HCT116 (cell line): ENCODE results near the gene ASCL2. TPM values are rescaled to one million over a fixed set of nuclear protein-coding genes. Genes with fewer than 3 reads are reported as not detected.

Experiments used
- ATAC-seq: fragments of 200-7000 bp; cut with Tn5 transposase; 2 replicates; pipeline ENCODE4 v1.9.1; 2020; ENCODE audit warnings: mild to moderate bottlenecking, moderate library complexity
- BruUV-seq: library from RNA; stranded (reverse); fragments of 400-500 nt; replicated peaks from 2 replicates; lab custom pipeline; 2021; lab: Mats Ljungman, UMichigan
- CTCF ChIA-PET: fragments of 300-600 bp; sonication (Branson Sonifier 250); formaldehyde crosslinking; loops from one replicate; lab custom pipeline; 2021; ENCODE audit warnings: antibody characterized with exemption; lab: Charles Lee
- POLR2A ChIA-PET: fragments of 300-600, 350-600 bp; sonication (Branson Sonifier 250); formaldehyde crosslinking; loops from one replicate; lab custom pipeline; 2021; ENCODE audit warnings: antibody characterized with exemption; lab: Charles Lee
- RAD21 ChIA-PET, 2 experiments: fragments of 300-600 bp; sonication (Branson Sonifier 250); formaldehyde crosslinking; loops; one replicate each; lab custom pipeline; 2023; ENCODE audit warnings: low total read pairs in 2 of 2; ENCODE audit not compliant: uncharacterized antibody in 2 of 2, unreplicated experiment in 2 of 2, low non-redundant PET in 1 of 2; lab: Charles Lee
- DNase-seq: peaks from one replicate; pipeline ENCODE4 v3.0.0-alpha.2; 2010; ENCODE audit warnings: low read depth, low spot score
- H2AFZ ChIP-seq: fragments of 200-600 bp; shearing (Covaris generic), sonication (generic); 2 replicates; pipeline ENCODE4 v1.6.1; 2017; ENCODE audit warnings: low read depth, mixed run types, mixed read lengths, antibody characterized with exemption, low read length; ENCODE audit not compliant: poor library complexity, severe bottlenecking
- H3K27ac ChIP-seq: 2 replicates; pipeline ENCODE4 v1.5.1; 2012; ENCODE audit warnings: low read depth, low read length
- H3K27me3 ChIP-seq: fragments of 200-600 bp; sonication (generic); 2 replicates; pipeline ENCODE4 v1.6.1; 2016; ENCODE audit warnings: mixed run types, low read length, mixed read lengths; ENCODE audit not compliant: insufficient read depth
- H3K36me3 ChIP-seq, 2 experiments: fragments of 200-500 bp in 1 of 2; fragments of 200-600 bp in 1 of 2; sonication (Bioruptor generic) in 1 of 2; sonication (generic) in 1 of 2; 2 replicates each; pipeline versions ENCODE4 v1.5.1 to v1.6.1; 2014 to 2016; ENCODE audit warnings: low read length in 2 of 2, inconsistent platforms in 1 of 2, mixed read lengths in 1 of 2, mixed run types in 1 of 2; ENCODE audit not compliant: insufficient read depth in 2 of 2, control insufficient read depth in 1 of 2
- H3K4me1 ChIP-seq, 2 experiments: fragments of 200-600 bp in 1 of 2; sonication (generic) in 1 of 2; 2 replicates each; pipeline versions ENCODE4 v1.5.1 to v1.6.1; 2012 to 2017; ENCODE audit warnings: low read length in 2 of 2, inconsistent platforms in 1 of 2, mild to moderate bottlenecking in 1 of 2, mixed read lengths in 1 of 2, mixed run types in 1 of 2, moderate library complexity in 1 of 2; ENCODE audit not compliant: insufficient read depth in 2 of 2, control insufficient read depth in 1 of 2
- H3K4me2 ChIP-seq: fragments of 200-600 bp; sonication (generic); 2 replicates; pipeline ENCODE4 v1.6.1; 2017; ENCODE audit warnings: mixed run types, low read length, mixed read lengths
- H3K4me3 ChIP-seq, 2 experiments: fragments of 200-600 bp in 1 of 2; sonication (generic) in 1 of 2; replicated peaks in 1 of 2; 2 replicates each; pipeline ENCODE4 v1.5.1; 2011 to 2016; ENCODE audit warnings: low read length in 2 of 2, control low read depth in 1 of 2, low read depth in 1 of 2, mild to moderate bottlenecking in 1 of 2, mixed read lengths in 1 of 2, mixed run types in 1 of 2
- H3K79me2 ChIP-seq: fragments of 200-600 bp; sonication (generic); 2 replicates; pipeline ENCODE4 v1.6.1; 2017; ENCODE audit warnings: mild to moderate bottlenecking, mixed run types, low read length, moderate library complexity, mixed read lengths; ENCODE audit not compliant: insufficient read depth
- H3K9ac ChIP-seq: fragments of 200-600 bp; sonication (generic); 2 replicates; pipeline ENCODE4 v1.6.1; 2016; ENCODE audit warnings: low read length, mixed read lengths
- H3K9me2 ChIP-seq: fragments of 200-600 bp; sonication (generic), shearing (Covaris generic); 2 replicates; pipeline ENCODE4 v1.6.1; 2017; ENCODE audit warnings: mixed run types, mild to moderate bottlenecking, moderate library complexity; ENCODE audit not compliant: insufficient read depth
- H3K9me3 ChIP-seq, 2 experiments: fragments of 200-500 bp in 1 of 2; fragments of 200-600 bp in 1 of 2; sonication (Bioruptor generic) in 1 of 2; sonication (generic) in 1 of 2; 2 replicates each; pipeline ENCODE4 v1.6.1; 2014 to 2017; ENCODE audit warnings: low read length in 2 of 2, mixed read lengths in 2 of 2, inconsistent platforms in 1 of 2, low read depth in 1 of 2, mild to moderate bottlenecking in 1 of 2, mixed run types in 1 of 2, moderate library complexity in 1 of 2; ENCODE audit not compliant: control insufficient read depth in 1 of 2, insufficient read depth in 1 of 2
- H4K20me1 ChIP-seq: fragments of 200-600 bp; sonication (generic), shearing (Covaris generic); 2 replicates; pipeline ENCODE4 v1.6.1; 2017; ENCODE audit warnings: mixed run types, mild to moderate bottlenecking, moderate library complexity; ENCODE audit not compliant: insufficient read depth
- ATF3 ChIP-seq: IDR thresholded peaks from 2 replicates; pipeline ENCODE4 v1.6.1; 2012
- MAX ChIP-seq: IDR thresholded peaks from 2 replicates; pipeline ENCODE4 v1.6.1; 2012
- POLR2A ChIP-seq: IDR thresholded peaks from 2 replicates; pipeline ENCODE4 v1.7.0; 2011; ENCODE audit warnings: borderline replicate concordance; ENCODE audit not compliant: insufficient read depth, insufficient read length; ENCODE audit errors: extremely low read depth
- POLR2AphosphoS5 ChIP-seq: IDR thresholded peaks from 2 replicates; pipeline ENCODE4 v1.6.1; 2011; ENCODE audit warnings: mild to moderate bottlenecking, low read depth, low read length, moderate library complexity
- RAD21 ChIP-seq: IDR thresholded peaks from 2 replicates; pipeline ENCODE4 v1.6.1; 2012; ENCODE audit warnings: low read depth, mild to moderate bottlenecking
- SIN3A ChIP-seq: IDR thresholded peaks from 2 replicates; pipeline ENCODE4 v1.6.1; 2012; ENCODE audit warnings: low read depth
- SRF ChIP-seq: IDR thresholded peaks from 2 replicates; pipeline ENCODE4 v1.6.1; 2012; ENCODE audit warnings: low read depth
- TCF7L2 ChIP-seq: IDR thresholded peaks from 2 replicates; pipeline ENCODE4 v1.7.0; 2011; ENCODE audit warnings: borderline replicate concordance, inconsistent platforms; ENCODE audit not compliant: insufficient read depth, insufficient read length; ENCODE audit errors: extremely low read depth
- ZBTB33 ChIP-seq: IDR thresholded peaks from 2 replicates; pipeline ENCODE4 v1.6.1; 2011; ENCODE audit warnings: mild to moderate bottlenecking, low read length, moderate library complexity; ENCODE audit not compliant: insufficient replicate concordance; ENCODE audit errors: extremely low read depth
- ZFX ChIP-seq: fragments of 450-650 bp; IDR thresholded peaks from 2 replicates; pipeline ENCODE4 v1.6.1; 2017
- ZNF274 ChIP-seq: fragments of 200-500 bp; sonication (Bioruptor generic); IDR thresholded peaks from 2 replicates; pipeline ENCODE4 v1.6.1; 2014; ENCODE audit warnings: mild to moderate bottlenecking, low read depth, low read length, inconsistent platforms
- intact Hi-C: fragments of 100-400 bp; cut with micrococcal nuclease; formaldehyde crosslinking; loops from 2 replicates; pipeline ENCODE4 v1.10.0; 2022
- total RNA-seq: library from RNA; stranded (reverse); gene quantifications from one replicate; pipeline ENCODE4 v1.2.1, GENCODE V29; 2021; ENCODE audit not compliant: unreplicated experiment
- TF ChIP-seq, protein P1 (sequence below): IDR thresholded peaks from 2 replicates; pipeline ENCODE4 v1.6.1; 2012; ENCODE audit warnings: low read depth

The ASCL2 gene
- total RNA-seq, 1 experiment from 2014 or later: not detected

- ChIA-PET POLR2A (no interaction called here), RAD21 (no interaction called here)
- intact Hi-C loops: no loop called here
- H3K36me3 ChIP-seq: no peaks in the 10 kb centered on the region
- BruUV-seq: no TSS peak
- no peak overlapping the region for H2AFZ ChIP-seq
- no peaks in the 10 kb centered on the region for H3K79me2 ChIP-seq
- H3K9me3 ChIP-seq: peaks cover 5 to 6% of the 10 kb centered on the region in 2 experiments; a peak in 1 of 4 replicates
- H3K4me1 ChIP-seq: no peaks in the 10 kb centered on the region
- TF ChIP-seq, protein P1, sequence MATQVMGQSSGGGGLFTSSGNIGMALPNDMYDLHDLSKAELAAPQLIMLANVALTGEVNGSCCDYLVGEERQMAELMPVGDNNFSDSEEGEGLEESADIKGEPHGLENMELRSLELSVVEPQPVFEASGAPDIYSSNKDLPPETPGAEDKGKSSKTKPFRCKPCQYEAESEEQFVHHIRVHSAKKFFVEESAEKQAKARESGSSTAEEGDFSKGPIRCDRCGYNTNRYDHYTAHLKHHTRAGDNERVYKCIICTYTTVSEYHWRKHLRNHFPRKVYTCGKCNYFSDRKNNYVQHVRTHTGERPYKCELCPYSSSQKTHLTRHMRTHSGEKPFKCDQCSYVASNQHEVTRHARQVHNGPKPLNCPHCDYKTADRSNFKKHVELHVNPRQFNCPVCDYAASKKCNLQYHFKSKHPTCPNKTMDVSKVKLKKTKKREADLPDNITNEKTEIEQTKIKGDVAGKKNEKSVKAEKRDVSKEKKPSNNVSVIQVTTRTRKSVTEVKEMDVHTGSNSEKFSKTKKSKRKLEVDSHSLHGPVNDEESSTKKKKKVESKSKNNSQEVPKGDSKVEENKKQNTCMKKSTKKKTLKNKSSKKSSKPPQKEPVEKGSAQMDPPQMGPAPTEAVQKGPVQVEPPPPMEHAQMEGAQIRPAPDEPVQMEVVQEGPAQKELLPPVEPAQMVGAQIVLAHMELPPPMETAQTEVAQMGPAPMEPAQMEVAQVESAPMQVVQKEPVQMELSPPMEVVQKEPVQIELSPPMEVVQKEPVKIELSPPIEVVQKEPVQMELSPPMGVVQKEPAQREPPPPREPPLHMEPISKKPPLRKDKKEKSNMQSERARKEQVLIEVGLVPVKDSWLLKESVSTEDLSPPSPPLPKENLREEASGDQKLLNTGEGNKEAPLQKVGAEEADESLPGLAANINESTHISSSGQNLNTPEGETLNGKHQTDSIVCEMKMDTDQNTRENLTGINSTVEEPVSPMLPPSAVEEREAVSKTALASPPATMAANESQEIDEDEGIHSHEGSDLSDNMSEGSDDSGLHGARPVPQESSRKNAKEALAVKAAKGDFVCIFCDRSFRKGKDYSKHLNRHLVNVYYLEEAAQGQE: no peak
- TF ChIP-seq TCF7L2: no peak
- TF ChIP-seq RAD21: no peak
- no peak for TF ChIP-seq ZNF274
- TF ChIP-seq MAX: no peak
- no peak for TF ChIP-seq ZBTB33
- no peak for TF ChIP-seq ATF3
- no peak for TF ChIP-seq SIN3A
- TF ChIP-seq SRF: no peak
- TF ChIP-seq POLR2AphosphoS5: no peak
- TF ChIP-seq ZFX: no peak
- no peak for TF ChIP-seq POLR2A
- TF ChIP-seq, all 23 proteins: peak for 0
- H3K9me2 ChIP-seq: no peaks in the 10 kb centered on the region
- no peaks in the 10 kb centered on the region for H4K20me1 ChIP-seq
- ATAC-seq (no peak), DNase-seq (no peak)
- H3K27ac ChIP-seq: no peak overlapping the region
- H3K4me2 ChIP-seq: no peak overlapping the region
- CTCF ChIA-PET: no interaction called here
- H3K9ac ChIP-seq: no peak overlapping the region
- H3K27me3 ChIP-seq: peaks cover 6% of the 10 kb centered on the region; the same call in 1 of the 2 replicates
- no peak overlapping the region for H3K4me3 ChIP-seq
These were observed 49.4 kb downstream of the ASCL2 start for GRCh38 chr11:2221024-2221423.
